PFSK-1 (cell line): ENCODE measurements around the gene KCNG2.

Source experiments
- POLR2AphosphoS5 ChIP-seq: IDR thresholded peaks from 2 replicates; pipeline ENCODE4 v1.6.1; 2012; ENCODE audit warnings: low read depth, mild to moderate bottlenecking, control low read depth, low read length, moderate library complexity
- REST ChIP-seq, 2 experiments: IDR thresholded peaks; 2 replicates each; pipeline versions ENCODE4 v1.6.1 to v1.8.0; 2011 to 2012; ENCODE audit warnings: low read depth in 2 of 2, low read length in 2 of 2, control low read depth in 1 of 2, inconsistent platforms in 1 of 2, mild to moderate bottlenecking in 1 of 2, moderate library complexity in 1 of 2; ENCODE audit not compliant: insufficient read depth in 1 of 2
- SIN3A ChIP-seq: IDR thresholded peaks from 2 replicates; pipeline ENCODE4 v1.6.1; 2012; ENCODE audit warnings: mild to moderate bottlenecking, low read length, moderate library complexity, borderline replicate concordance; ENCODE audit not compliant: insufficient read depth
- TAF1 ChIP-seq: IDR thresholded peaks from 2 replicates; pipeline ENCODE4 v1.6.1; 2012; ENCODE audit warnings: low read length, control low read depth, borderline replicate concordance; ENCODE audit not compliant: insufficient read depth

- no peak for TF ChIP-seq POLR2AphosphoS5
- no peak for TF ChIP-seq TAF1
- no peak for TF ChIP-seq REST (IDR thresholded peaks at IDR 0.05; ENCODE audit: insufficient read depth in 1 of 2, low read depth in 2 of 2, low read length in 2 of 2)
- no peak for TF ChIP-seq SIN3A
Observed at GRCh38 chr18:79875931-79876461, 78.3 kb downstream of the KCNG2 start.
